ENCODE data around the gene EIF2S2.

GRCh38 chr20:34061695-34062094 is 50.3 kb downstream of the EIF2S2 start:
- TF ChIP-seq EP300 (IDR thresholded peaks at IDR 0.05) (no peak), POLR2A (IDR thresholded peaks at IDR 0.05) (no peak)
